ENCODE data around the gene ZNF329. TPM values are rescaled to one million over a fixed set of nuclear protein-coding genes. Genes with fewer than 3 reads are reported as not detected.

The ZNF329 gene
- total RNA-seq, 1 experiment from 2014 or later, result 2.8 TPM

- TF ChIP-seq CTCF (IDR thresholded peaks at IDR 0.05; ENCODE audit: unreplicated experiment), result no peak
- Mint-ChIP-seq H3K4me1 (ENCODE audit: insufficient read depth, unreplicated experiment) (no peaks in the 10 kb centered on the region), H3K9me3 (ENCODE audit: unreplicated experiment) (peaks cover 23% of the 10 kb centered on the region), H3K27ac (ENCODE audit: low read depth, unreplicated experiment) (no peak within 1 kb of the TSS), H3K27me3 (ENCODE audit: insufficient read depth, unreplicated experiment) (no peaks in the 10 kb centered on the region), H3K4me3 (ENCODE audit: unreplicated experiment) (no peak within 1 kb of the TSS), H3K36me3 (ENCODE audit: insufficient read depth, unreplicated experiment) (no peaks in the 10 kb centered on the region)
- intact Hi-C loops (cut with micrococcal nuclease), result no loop called here
- DNase-seq (ENCODE audit: unreplicated experiment), result no peak
- ChIA-PET POLR2A (no interaction called here), CTCF (no interaction called here)
- no TSS peak for BruUV-seq (replicated peaks)
Observed at GRCh38 chr19:58097781-58098681, 52.6 kb downstream of the ZNF329 start, which contains the start of gene ZSCAN18. TSS of gene ZSCAN18 (minus strand) at chr19:58098231. CDS start at chr19:58090267, 7,964 bp downstream.

- Mint-ChIP-seq H3K27ac (ENCODE audit: low read depth, unreplicated experiment) (no peak overlapping the region), H3K4me1 (ENCODE audit: insufficient read depth, unreplicated experiment) (no peaks in the 10 kb centered on the region), H3K4me3 (ENCODE audit: unreplicated experiment) (no peak overlapping the region), H3K36me3 (ENCODE audit: insufficient read depth, unreplicated experiment) (no peaks in the 10 kb centered on the region), H3K27me3 (ENCODE audit: insufficient read depth, unreplicated experiment) (no peaks in the 10 kb centered on the region), H3K9me3 (ENCODE audit: unreplicated experiment) (peaks cover 23% of the 10 kb centered on the region)
- no TSS peak for BruUV-seq (replicated peaks)
- no peak for DNase-seq (ENCODE audit: unreplicated experiment)
- TF ChIP-seq CTCF (IDR thresholded peaks at IDR 0.05; ENCODE audit: unreplicated experiment), result no peak
- ChIA-PET POLR2A (no interaction called here), CTCF (no interaction called here)
- intact Hi-C loops (cut with micrococcal nuclease), result no loop called here
Observed at GRCh38 chr19:58097349-58097748, 53.2 kb downstream of the ZNF329 start.

GRCh38 chr19:58096884-58097283, 53.7 kb downstream of the ZNF329 start:
- CTCF ChIA-PET, result no interaction called here
- no peaks in the 10 kb centered on the region for H3K36me3 Mint-ChIP-seq (ENCODE audit: insufficient read depth, unreplicated experiment)
- H3K27me3 Mint-ChIP-seq (ENCODE audit: insufficient read depth, unreplicated experiment), result no peaks in the 10 kb centered on the region
- no TSS peak for BruUV-seq (replicated peaks)
- no peaks in the 10 kb centered on the region for H3K4me1 Mint-ChIP-seq (ENCODE audit: insufficient read depth, unreplicated experiment)
- peaks cover 23% of the 10 kb centered on the region for H3K9me3 Mint-ChIP-seq (ENCODE audit: unreplicated experiment)
- POLR2A ChIA-PET, result no interaction called here
- H3K4me3 Mint-ChIP-seq (ENCODE audit: unreplicated experiment), result no peak overlapping the region
- DNase-seq (ENCODE audit: unreplicated experiment), result no peak
- no peak overlapping the region for H3K27ac Mint-ChIP-seq (ENCODE audit: low read depth, unreplicated experiment)
- intact Hi-C loops (cut with micrococcal nuclease), result no loop called here
- TF ChIP-seq CTCF (IDR thresholded peaks at IDR 0.05; ENCODE audit: unreplicated experiment), result no peak

- no peaks in the 10 kb centered on the region for H3K4me1 Mint-ChIP-seq (ENCODE audit: insufficient read depth, unreplicated experiment)
- BruUV-seq (replicated peaks), result no TSS peak
- POLR2A ChIA-PET, result no interaction called here
- DNase-seq (ENCODE audit: unreplicated experiment), result no peak
- CTCF ChIA-PET, result interaction anchor here (0.6 kb wide), 1 partner anchor 34 kb away, joined by 3 read pairs; no protein-coding TSS in a partner anchor
- H3K27me3 Mint-ChIP-seq (ENCODE audit: insufficient read depth, unreplicated experiment), result no peaks in the 10 kb centered on the region
- H3K9me3 Mint-ChIP-seq (ENCODE audit: unreplicated experiment), result peaks cover 23% of the 10 kb centered on the region
- TF ChIP-seq CTCF (IDR thresholded peaks at IDR 0.05; ENCODE audit: unreplicated experiment), result no peak
- H3K27ac Mint-ChIP-seq (ENCODE audit: low read depth, unreplicated experiment), result no peak overlapping the region
- H3K36me3 Mint-ChIP-seq (ENCODE audit: insufficient read depth, unreplicated experiment), result no peaks in the 10 kb centered on the region
- intact Hi-C loops (cut with micrococcal nuclease), result no loop called here
- no peak overlapping the region for H3K4me3 Mint-ChIP-seq (ENCODE audit: unreplicated experiment)
Observed at GRCh38 chr19:58095328-58095727, 55.3 kb downstream of the ZNF329 start.

Data from MCF 10A (cell line).